NCI-H2227 treated with DMSO at 0.1 percent for 48 hours (cell line): ENCODE results near the gene PDLIM5.
"Not testable (repeated sequence)": the region's sequence is repeated elsewhere in the genome, so short reads cannot be mapped to it uniquely, and the experiment has no call there.

Source experiments
- DNase-seq: peaks from one replicate; lab custom pipeline; 2025; lab: John Stamatoyannopoulos, UW

PDLIM5 gene

DNA sequence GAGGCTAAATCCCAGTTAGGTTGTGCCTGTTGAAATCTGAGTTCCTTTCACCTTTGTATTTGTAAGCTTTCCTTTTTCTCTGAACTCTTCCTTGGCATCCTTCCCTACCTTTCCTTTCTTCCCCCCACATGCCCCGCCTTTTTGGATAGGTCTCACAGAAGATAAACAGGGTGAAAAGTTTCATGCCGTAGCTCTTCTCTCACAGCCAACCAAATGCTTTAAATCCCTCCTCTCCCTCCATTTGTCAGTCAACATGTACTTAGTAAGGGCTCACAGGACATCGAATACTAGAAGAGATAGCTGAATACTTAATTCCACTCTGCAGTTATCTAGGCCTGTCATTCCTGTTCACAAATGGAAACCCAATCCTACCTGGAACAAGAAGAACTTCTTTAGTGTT, 198.9 kb downstream of the PDLIM5 start:
- DNase-seq: no peak

DNA sequence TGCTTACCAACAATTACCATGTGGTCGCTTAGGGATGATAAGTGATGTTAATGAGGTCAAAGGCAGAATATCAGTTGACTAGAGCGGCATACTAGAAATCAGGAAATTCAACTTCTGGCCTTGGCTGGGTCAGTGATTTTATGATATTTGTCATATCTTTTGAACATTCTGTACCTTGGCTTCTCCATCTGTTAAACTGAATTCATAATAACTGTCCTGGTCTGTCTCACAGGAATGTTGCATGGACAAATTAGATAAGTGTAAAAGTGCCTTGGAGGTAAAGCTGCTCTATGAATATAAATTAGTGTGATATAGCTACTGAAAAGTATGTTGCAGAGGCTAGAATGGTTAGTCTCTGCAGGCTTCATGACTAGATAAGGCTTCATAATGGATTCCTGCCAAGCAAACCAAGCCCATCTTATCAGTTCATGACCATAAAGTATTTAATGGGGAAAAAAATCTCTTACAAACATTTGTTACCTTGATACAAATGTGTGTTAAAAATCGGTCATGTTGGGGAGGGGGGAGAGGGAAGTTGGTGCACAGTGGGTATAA, 201.4 kb downstream of the PDLIM5 start:
- no peak for DNase-seq

DNA sequence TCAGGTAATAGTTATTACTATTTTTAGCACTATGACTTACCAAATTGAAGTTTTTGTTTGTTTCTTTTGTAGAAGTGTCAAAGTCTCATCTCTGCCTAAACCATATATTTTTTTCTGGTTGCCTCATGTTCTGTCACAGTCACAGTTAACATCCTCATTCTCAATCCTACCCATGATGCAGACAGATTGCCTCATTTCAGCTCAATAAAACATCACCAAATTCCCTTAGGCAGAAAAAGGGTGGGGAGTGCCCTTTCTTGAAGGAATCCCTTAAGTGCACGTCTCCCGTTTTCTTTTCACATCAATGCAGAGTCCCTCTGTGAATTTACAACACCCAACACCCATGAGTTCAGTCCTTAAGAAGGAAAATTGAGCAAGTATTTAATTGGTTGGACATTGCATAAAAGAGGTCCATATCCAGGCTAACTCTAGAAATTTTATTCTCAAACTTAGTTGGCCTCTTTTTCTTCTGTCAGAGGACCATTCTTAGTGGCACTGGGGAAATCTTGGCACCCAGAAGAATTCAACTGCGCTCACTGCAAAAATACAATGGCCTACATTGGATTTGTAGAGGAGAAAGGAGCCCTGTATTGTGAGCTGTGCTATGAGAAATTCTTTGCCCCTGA, 202.4 kb downstream of the PDLIM5 start:
- no peak for DNase-seq

DNA sequence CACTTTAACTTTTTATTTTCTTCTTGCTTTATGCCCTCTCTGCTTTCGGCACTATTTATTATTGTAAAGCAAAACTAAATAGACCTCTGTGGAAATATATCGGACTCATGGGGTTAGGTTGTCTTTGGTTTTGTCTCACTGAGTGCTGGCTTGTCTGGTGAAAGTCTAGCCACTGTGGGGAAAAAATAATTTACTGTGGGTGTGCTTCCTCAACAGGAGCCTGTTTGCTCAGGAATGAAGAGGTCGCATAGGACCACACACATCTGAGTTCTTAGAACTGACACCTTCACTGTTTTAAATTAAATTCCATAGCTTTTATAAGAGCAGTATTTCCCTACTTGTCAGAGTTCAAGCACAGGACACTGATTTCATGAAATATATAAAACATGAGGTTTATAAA, 203.0 kb downstream of the PDLIM5 start:
- DNase-seq: no peak

DNA sequence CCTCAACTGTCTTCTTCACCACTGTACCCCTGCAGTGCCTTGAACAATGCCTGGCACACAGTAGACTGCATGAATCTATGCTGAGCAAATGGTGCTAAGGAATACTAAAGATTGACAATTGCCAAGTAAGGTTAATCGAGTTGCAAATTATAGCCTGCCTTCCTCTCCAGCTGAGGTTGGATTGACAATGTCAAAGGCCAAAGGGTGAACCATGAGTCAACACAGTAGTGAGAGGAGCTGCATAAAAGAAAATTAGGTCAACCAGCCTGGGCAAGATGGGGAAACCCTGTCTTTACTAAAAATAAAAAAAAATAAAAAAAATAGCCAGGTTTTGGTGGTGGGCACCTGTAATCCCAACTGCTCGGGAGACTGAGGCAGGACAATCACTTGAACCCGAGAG, 208.9 kb downstream of the PDLIM5 start:
- DNase-seq: no peak

DNA sequence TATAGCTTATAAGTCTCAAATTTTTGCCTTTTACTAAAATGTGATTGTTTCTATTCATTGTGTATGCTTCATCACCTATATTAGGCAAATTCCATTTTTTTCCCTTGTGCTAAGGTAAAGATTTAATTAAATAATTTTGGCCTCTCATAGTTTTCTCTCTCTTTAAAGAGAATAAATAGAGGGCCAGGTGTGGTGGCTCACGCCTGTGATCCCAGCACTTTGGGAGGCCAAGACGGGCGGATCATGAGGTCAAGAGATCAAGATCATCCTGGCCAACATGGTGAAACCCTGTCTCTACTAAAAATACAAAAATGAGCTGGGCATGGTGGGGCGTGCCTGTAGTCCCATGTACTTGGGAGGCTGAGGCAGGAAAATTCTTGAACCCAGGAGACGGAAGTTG, 213.3 kb downstream of the PDLIM5 start:
- DNase-seq: not testable (repeated sequence)

DNA sequence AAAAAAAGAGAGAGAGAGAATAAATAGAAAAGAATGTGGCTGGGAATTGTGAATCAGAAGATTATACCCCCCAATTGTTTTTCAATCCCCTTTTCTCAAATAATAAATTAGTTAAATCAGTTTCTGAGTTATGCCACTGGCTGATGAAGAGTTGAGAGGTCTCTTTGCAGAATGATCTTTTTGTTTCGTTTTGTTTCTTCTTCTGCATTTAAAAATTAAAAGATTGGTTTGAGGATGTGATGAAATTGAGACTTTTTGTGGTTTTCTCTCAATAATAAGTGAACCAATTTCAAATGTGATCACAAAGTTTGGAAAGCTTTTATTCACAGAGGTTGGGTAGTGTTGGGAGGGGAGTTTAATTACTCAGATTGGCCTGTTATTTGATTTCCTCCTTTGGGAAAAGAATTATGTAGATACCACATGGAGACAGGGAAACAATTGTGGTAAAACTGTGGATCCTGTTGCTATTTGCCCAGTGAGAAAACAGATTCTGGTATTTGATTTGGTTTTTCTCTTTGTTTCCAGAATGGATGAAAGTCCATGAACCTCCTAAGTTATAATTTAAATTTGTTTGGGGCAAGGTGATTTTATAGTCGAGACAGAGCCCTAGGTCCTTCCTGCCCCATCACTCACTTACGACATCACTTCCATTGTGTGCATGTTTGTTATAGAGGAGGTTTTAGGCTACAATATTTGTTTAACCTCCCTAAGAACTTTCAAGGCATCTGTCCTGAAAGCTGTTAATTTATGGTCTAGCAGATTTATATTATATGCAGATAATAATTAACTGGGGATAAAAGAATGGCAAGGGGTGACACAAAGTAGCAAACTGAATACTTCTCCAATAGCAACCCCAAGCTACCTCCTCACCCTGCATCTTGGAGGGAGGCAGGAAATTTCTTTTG, 214.0 kb downstream of the PDLIM5 start:
- DNase-seq: no peak

DNA sequence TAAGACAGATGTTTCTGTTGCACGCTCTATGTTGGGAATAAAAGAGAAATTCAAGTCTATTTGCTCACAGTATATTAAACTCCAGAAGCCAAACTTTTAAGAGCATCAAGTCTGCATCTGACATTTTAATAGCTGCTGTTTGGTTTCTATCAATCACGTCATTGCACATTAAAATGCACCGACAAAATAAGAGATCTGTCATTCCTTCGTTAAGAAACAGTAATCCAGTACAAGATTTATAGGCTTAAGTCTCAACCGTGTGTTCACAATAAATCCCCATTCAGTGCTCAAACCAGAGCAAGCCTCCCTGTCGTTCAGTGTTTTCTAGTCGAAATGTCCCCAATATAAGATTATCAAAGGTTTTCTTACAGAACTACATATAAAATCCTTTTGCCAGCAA, 217.0 kb downstream of the PDLIM5 start:
- DNase-seq: no peak

DNA sequence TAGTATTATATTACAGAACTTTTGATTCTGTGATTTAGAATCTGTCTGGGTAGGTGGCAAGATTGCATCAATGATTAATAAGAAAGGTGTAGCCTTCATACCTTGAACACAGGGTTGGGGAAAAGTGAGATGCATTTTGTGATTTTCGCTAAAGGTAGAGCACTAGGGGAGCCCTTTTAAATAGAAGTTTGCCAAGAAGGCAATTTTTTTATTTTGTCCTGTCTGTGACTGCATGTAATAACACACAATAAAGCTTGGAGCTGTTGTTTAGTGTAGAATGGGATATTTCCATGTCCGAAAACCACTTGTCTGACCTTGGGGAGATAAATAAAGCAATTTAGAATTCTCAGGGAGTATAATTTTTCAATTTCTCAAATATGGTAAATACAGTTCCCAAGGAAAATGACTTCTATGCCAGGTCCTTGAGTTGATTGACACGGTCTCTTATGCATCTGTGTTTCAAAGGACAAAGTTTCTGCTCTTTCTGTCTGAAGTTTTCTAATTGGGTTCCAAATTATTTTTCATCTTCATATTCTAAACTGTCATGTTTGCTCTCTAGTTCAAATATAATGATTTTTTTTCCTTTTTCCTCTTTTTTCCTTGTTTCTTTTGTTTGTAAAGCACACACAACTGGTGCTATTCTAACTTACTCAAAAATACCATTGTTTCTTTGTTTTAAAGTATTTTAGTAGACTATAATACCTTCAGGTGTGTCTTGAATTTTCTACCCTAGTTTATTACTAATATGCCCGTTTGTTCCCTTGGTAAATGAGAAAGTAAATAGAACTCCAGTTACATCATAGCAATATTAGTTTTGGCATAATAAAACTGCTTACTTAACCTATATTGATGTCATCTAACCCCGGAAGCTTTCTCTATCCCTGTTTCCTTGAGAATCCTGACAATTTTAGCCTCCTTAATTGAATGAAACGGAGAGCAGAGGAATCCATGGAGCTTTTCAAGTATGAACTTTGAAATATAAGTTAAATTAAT, 218.2 kb downstream of the PDLIM5 start:
- no peak for DNase-seq

DNA sequence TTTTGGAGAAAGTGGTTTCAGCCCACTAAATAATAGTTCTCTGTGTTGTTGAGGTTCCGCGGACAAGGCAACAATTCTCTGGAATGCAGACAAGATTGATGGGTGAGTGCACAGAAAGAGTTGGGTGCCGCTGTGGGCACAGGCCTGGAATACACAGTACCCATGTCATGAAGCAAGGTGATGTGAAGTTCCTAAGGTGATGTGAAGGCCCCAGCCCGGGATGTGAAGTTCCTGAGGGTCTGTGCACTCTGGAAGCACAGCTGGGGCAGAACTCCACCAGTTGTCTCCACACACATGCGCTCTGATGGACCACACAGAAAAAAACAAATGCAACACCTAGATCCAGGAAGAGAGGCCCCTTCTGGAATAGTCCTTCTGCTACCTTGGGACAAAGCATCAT, 219.4 kb downstream of the PDLIM5 start:
- DNase-seq: no peak

DNA sequence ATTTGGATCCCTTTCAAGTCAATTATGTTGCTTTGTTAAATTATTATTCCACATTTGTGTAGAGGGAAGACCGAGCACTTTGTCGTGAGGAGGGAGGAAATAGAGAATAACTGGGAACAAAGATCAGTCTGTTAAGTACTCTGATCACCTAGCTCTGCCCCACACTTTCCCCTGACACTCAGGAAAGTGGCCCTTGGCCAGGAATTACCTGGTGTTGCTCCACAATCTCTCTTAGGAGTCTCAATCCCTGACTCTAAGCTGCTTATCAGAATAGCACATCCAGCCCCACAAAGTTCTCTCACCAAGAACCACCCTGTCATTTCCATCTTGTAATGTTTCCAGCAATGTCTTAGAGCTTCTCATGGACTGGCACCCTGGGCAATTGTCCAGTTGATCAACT, 222.2 kb downstream of the PDLIM5 start:
- DNase-seq: no peak

DNA sequence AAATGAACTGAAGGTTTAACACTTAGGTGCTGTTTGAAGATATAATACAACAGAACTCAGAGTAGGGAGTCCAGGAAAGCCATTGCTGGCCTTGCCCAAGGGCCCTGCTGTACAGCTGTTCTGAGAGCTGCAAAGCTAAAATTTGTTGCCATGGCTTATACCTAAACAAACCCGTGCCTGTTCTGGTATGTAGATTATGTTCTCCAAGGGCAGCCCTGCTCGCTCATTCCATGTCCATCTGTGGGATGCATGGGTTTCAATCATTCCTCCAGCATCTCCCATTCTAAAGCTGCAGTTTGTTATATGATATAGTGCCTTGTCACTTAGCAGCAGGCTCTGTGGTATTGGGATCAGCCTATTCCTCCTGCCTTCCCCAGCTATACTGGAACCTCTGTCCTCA, 225.2 kb downstream of the PDLIM5 start:
- DNase-seq: no peak

DNA sequence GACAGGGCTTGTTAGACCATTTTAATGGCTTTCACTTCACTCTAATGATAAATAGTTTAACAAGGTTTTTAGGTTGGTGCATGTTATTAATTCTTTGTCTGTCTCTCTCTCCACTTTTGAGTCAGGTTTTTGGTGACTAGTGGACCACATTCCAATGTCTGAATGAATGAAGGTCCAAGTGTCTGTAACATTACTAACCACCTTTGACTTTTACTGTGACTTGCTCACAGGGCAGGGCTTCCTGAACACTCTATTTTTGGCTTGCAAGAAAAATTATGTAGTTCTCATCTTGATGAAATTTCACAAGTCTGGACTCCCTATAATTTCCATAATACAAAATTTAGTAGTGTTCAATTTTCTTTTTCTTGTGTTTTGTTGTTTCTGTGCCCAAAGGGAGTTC, 227.2 kb downstream of the PDLIM5 start:
- no peak for DNase-seq

DNA sequence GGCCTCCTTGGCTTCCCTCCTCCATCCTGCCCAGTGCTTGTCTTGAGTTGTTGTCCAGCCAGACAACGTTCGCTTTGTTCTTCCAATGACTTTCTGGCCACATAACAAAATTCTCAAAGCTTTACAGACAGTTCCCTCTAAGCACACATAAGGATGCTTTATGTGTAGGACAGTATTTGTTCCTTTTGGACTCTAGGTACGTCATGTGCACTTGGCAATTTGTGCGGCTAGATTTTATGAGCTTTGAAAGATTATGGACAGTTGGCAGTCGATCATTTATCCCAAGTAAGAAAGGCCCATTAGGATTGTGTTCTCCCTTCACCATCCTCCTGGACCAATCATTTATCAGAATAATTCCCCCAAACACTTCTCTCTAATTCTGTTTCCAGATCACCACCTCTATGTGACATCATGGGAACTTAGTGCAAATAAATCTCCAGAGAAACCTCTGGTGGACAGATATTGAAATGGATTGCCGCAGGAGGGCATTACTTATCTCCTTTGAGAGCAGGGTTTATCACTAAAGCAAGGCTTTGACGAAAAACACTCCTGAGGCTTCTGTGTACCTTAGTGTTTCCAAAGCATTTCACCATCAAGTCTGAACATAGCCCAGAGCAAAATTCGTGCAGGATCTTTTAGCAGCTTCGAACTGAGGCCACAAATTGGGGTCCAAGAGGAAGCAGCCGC, 228.6 kb downstream of the PDLIM5 start:
- no peak for DNase-seq

DNA sequence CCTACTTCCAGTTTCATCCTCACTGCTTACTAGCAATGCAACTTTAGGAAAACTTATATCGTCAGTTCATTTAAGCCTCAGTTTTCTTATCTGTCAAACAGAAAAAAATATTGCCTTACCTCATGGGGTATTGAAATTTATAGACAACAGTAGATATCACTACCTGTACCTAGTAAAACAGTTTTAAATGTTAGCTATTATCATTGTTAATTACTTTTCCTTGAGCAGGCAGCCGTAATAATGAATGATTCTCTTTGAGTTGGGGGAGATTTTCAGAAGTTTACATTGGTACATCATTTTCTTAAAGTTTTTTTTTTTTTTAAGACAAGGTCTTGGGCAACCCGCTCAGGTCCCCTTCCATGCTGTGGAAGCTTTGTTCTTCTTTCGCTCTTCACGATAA, 234.3 kb downstream of the PDLIM5 start:
- no peak for DNase-seq

DNA sequence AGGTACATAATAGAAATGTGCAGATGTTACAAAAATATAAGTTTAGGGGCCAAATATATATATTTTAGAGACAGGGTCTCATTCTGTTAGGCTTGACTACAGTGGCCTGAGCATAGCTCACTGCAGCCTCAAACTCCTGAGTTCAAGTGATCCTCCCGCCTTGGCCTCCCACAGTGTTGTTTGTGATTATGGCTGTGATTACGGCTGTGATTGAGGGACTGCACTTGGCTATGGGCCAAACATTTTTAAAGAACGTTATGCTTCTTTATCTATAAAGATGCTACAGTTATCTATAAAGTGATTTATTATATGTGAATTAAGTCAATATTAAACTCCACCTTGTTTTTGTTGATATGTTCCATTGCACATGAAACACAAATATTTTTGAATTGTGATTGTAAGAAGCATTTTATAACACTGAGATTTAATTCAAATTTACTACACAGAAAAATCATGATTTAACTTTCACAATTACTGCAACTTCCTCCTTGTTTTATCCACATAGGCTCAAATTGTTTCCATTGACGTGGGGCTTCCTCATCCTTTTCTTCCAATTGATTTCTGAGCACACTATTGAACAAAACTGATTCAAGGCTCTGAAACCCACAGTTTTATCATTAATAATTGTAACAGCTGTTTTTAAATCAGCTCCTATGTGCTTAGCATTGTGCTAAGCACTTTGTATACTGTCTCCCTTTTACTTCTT, 237.6 kb downstream of the PDLIM5 start:
- DNase-seq: no peak

DNA sequence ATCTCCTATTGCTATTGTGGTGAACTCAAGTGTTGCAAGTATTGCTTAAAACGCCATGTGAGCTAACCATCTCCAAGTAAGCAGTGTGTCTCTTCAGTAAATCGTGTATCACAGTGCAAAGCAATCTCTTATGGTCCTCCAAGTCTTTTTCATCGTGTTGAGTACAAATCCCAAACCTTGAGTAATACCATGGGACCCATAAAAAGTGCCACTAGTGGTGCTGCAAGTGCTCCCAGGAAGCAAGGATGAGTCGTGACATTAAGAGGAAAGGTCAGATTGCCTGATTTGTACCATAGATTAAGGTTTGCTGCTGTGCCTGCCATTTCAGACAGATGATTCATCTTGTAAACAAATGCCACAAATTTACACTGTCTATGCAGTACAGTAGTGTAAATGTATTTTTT, 239.1 kb downstream of the PDLIM5 start:
- no peak for DNase-seq

DNA sequence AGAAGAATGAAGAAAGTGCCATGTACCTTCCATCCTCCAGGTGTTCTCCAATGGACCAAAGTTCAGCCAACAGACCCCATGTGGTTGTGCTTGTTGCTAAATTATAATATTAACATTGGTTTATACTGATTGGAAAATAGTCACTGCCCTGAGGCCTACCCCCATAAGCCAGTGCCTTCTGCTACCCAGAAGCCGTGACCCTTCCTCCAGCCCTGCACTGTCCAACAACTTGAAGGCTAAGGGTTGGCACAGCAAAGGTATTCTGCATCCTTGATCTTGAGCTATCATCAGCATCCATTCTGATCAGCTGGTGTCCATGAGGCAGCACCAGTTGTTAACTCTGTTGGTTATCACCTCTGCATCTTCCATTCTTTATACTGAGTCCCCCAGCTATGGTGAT, 239.8 kb downstream of the PDLIM5 start:
- no peak for DNase-seq

DNA sequence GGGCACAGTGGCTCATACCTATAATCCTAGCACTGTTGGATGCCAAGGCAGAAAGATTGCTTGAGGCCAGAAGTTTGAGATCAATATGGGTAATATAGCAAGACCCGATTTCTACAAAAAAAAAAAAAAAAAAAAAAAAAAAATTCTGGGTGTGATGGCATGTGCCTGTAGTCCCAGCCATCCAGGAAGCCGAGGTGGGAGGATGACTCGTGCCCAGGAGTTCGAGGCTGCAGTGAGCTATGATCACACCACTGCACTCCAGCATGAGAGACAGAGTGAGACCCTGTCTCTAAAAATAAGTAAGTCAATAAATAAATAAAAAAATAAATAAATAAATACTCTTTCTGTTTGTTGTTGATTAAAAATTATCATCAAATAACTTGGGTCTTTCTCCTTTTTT, 243.6 kb downstream of the PDLIM5 start:
- DNase-seq: no peak

DNA sequence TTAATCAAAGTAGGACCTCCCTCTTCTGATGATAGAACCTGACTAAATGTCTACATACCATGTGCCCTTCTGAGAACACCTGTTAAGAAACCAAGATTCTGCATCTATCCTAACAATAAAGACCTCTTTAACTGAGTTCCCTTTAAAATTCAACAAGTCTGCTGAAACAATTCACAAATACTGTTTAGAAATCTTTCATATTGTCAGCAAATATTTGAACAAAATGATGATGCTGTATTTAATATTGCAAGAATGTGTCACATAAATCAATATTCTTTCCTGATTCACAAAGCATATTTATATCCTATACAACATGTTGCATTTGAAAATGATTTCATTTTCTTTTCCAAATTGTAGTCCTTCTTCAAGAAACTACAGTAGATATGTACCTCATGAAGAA, 246.4 kb downstream of the PDLIM5 start:
- DNase-seq: no peak

DNA sequence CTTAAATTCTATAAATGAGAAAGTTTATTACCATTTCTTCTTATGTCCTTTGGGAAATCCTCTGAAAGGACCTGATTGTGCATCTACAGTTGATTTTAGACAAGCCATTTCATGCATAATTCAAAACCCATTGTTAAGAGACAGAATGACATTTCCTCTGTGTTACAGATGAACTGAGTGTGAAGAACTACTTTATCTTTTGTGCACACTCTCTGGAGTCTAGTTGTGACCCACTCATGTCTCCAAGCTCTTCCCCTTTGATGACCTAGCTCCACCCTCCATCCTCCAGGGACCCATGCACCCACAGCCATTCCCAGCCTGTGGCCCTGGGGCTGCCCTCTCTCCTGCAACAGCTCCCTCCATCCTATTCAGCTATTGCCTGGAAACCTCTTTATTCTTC, 248.6 kb downstream of the PDLIM5 start:
- DNase-seq: no peak
